Transverse colon (tissue), 4 donors: ENCODE results near the gene MTNR1A.

ENCODE experiments used
- EP300 ChIP-seq: sonication (generic); formaldehyde crosslinking; IDR thresholded peaks from one replicate; pipeline ENCODE4 v1.6.1; 2017; ENCODE audit warnings: antibody characterized with exemption, low read depth
- POLR2A ChIP-seq: fragments of 450-650 bp; IDR thresholded peaks from one replicate; pipeline ENCODE4 v1.6.1; 2016; ENCODE audit warnings: antibody characterized with exemption, mild to moderate bottlenecking, moderate library complexity
- POLR2AphosphoS5 ChIP-seq, 3 donors: sonication (generic); formaldehyde crosslinking; IDR thresholded peaks; one replicate each; pipeline ENCODE4 v1.6.1; 2016; ENCODE audit warnings: antibody characterized with exemption in 3 of 3
- TF ChIP-seq, protein P1 (sequence below), 5 experiments: fragments of 200-600 bp in 3 of 5; fragments of 450-650 bp in 2 of 5; sonication (generic) in 3 of 5; IDR thresholded peaks; 1 replicate in 2 of 5; 2 replicates in 3 of 5; pipeline ENCODE4 v1.5.1; 2016 to 2017; ENCODE audit warnings: antibody characterized with exemption in 5 of 5, inconsistent platforms in 3 of 5, mild to moderate bottlenecking in 2 of 5, moderate library complexity in 1 of 5

DNA sequence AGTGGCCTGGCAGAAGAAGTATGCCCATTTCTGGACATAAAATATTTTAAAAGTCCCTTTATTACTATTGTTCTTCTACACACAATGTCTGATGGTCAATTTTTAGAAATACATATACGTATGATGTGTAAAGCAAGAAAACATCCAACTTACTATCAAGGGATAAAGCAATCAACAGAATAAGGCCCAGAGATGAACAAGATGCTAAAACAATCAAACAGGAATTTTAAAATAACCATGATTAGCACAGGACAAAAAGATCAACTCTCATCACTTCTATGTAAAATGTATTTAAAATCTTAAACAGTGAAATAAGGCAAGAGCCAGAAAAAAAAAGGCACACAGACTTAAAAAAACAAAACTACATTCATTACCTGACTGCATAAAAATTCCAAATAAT is 60.9 kb downstream of the MTNR1A start:
- TF ChIP-seq, protein P1, sequence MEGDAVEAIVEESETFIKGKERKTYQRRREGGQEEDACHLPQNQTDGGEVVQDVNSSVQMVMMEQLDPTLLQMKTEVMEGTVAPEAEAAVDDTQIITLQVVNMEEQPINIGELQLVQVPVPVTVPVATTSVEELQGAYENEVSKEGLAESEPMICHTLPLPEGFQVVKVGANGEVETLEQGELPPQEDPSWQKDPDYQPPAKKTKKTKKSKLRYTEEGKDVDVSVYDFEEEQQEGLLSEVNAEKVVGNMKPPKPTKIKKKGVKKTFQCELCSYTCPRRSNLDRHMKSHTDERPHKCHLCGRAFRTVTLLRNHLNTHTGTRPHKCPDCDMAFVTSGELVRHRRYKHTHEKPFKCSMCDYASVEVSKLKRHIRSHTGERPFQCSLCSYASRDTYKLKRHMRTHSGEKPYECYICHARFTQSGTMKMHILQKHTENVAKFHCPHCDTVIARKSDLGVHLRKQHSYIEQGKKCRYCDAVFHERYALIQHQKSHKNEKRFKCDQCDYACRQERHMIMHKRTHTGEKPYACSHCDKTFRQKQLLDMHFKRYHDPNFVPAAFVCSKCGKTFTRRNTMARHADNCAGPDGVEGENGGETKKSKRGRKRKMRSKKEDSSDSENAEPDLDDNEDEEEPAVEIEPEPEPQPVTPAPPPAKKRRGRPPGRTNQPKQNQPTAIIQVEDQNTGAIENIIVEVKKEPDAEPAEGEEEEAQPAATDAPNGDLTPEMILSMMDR (IDR thresholded peaks at IDR 0.05) = no peak
- TF ChIP-seq EP300 (no peak), POLR2AphosphoS5 (IDR thresholded peaks at IDR 0.05) (no peak), POLR2A (no peak)
